Prostate gland (tissue), 2 donors: ENCODE results near the gene FOXP4.

Experiments
- CTCF ChIP-seq, 4 experiments: fragments of 200-600 bp in 2 of 4; fragments of 450-650 bp in 2 of 4; sonication (generic) in 2 of 4; IDR thresholded peaks; 1 replicate in 3 of 4; 2 replicates in 1 of 4; pipeline ENCODE4 v1.5.1; 2016 to 2019; ENCODE audit warnings: antibody characterized with exemption in 4 of 4, mild to moderate bottlenecking in 2 of 4, moderate library complexity in 2 of 4
- POLR2AphosphoS5 ChIP-seq: sonication (generic); formaldehyde crosslinking; IDR thresholded peaks from one replicate; pipeline ENCODE4 v1.6.1; 2017; ENCODE audit warnings: antibody characterized with exemption

GRCh38 chr6:41602864-41603608 lies 56.9 kb downstream of the FOXP4 start:
- TF ChIP-seq CTCF (IDR thresholded peaks at IDR 0.05) (peak; percentile 76 to 92 (median 85)), POLR2AphosphoS5 (peak; percentile 56)
